Activated naive CD4-positive, alpha-beta T cell treated with anti-CD3 and anti-CD28 coated beads, Interleukin-2, amount 50 U/mL, for 72 hours (primary cell): ENCODE data around the gene TNS3. TPM values are rescaled to one million over a fixed set of nuclear protein-coding genes. Genes with fewer than 3 reads are reported as not detected.

Experiments used
- ATAC-seq, 2 donors: fragments of 150-1000 bp; cut with Tn5 transposase; 2 replicates each; pipeline ENCODE4 v1.10.0; 2021; ENCODE audit warnings: mild to moderate bottlenecking in 2 of 2, moderate library complexity in 2 of 2
- DNase-seq, 2 donors: peaks; one replicate each; pipeline ENCODE4 v3.0.0; 2021 to 2022; ENCODE audit warnings: low spot score in 2 of 2
- H3K27ac Mint-ChIP-seq, 2 donors: one replicate each; pipeline ENCODE4 v1.8.0; 2022; ENCODE audit warnings: mild to moderate bottlenecking in 2 of 2, mixed read lengths in 2 of 2
- H3K36me3 Mint-ChIP-seq, 2 donors: one replicate each; pipeline ENCODE4 v1.8.0; 2022; ENCODE audit warnings: mixed read lengths in 2 of 2
- H3K9me3 Mint-ChIP-seq, 2 donors: one replicate each; pipeline ENCODE4 v1.8.0; 2022; ENCODE audit warnings: mixed read lengths in 2 of 2
- total RNA-seq, 2 donors: library from RNA; stranded (reverse); gene quantifications; one replicate each; pipeline ENCODE4 v1.2.3, GENCODE V29; 2022

TNS3 gene
- total RNA-seq, 2 donors from 2014 or later: 0.23 to 1.7 TPM

DNA sequence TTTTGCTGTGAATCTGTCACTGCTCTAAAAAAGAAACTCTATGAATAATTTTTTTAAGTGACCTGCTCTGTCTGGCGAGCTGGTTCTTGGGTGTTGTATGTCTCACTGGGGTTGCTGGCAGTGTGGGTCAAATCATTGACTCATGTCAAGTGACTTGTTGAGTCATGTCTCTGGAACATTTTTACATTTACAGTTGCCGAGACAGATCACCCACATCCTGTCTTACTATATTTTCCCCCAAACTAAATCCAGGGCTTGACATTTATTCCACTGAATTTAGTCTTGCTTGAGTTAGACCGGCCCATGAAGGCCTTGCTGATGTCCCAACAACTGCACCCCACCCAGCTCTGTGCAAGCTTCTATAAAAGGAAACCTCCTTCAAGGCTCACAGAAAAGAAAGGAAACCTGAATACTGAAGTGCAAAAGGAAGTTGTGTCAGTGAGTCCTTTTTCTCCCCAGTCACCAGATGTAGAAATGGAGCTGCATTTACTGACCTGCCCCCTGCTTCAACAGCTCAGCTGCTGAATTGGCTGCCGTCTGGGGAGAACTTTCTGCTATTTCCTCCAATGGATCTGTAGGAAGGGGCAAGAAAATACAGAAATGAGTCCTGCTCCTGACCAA, 290.3 kb downstream of the TNS3 start:
- ATAC-seq (peak; percentile 90 to 95), DNase-seq (peak in 1 of 2 donors; percentile 22)
- Mint-ChIP-seq H3K9me3 (no peaks in the 10 kb centered on the region), H3K27ac (peak overlapping the region; percentile 46 to 83), H3K36me3 (no peaks in the 10 kb centered on the region)

DNA sequence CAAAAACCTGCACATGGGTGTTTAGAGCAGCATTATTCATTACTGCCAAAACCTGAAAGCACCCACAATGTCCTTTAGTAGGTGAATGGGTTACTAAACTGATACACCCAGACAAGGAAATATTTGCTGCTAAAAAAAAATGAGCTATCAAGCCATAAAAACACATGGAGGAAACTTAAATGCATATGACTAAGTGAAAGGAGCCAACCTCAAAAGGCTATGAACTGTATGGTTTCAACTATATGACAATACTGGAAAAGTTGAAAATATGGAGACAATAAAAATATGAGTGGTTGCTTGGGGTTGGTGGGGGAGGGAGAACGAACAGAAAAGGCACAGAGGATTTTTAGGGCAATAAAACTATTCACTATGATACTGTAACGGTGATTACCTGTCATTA, 291.0 kb downstream of the TNS3 start:
- no peak for DNase-seq
- Mint-ChIP-seq H3K36me3 (no peaks in the 10 kb centered on the region), H3K9me3 (no peaks in the 10 kb centered on the region), H3K27ac (peak overlapping the region in 1 of 2 donors; percentile 46)
- ATAC-seq: peak; percentile 44 to 62

DNA sequence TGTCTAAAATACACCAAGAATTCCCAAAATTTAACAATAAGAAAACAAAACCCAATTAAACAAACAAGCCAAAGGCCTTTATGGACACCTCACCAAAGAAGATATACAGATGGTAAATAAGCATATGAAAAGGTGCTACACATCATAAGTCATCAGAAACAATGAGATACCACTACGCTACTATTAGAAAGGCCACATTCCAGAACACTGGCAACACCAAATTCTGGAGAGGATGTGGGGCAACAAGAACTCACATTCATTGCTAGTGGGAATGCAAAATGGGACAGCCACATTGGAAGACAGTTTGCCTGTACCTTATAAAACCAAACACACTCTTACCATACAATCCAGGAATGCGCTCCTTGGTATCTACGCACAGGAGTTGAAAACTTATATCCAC, 291.4 kb downstream of the TNS3 start:
- Mint-ChIP-seq H3K9me3 (peaks cover 3 to 4% of the 10 kb centered on the region in 2 donors), H3K27ac (peak overlapping the region in 1 of 2 donors; percentile 46), H3K36me3 (peaks cover 2 to 4% of the 10 kb centered on the region in 2 donors)
- ATAC-seq (no peak), DNase-seq (no peak)

DNA sequence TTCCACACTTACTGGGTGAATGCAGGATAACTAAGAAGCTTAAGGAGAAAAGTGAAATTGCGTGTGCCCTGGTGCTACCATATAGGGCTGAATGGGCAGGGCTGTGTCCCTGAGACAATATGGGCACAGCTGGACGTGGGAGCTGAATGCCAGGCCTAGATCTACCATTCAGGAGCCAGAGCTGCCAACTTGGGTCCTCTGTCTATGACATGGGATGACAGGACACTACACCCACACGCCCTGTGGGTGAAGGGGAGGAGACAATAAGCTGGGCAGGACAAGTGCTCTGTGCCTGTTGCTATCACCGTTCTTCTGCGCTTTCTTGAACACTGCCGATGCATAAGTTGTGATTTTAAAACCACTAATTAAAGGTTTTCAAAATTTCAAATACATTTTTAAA, 293.9 kb downstream of the TNS3 start:
- ATAC-seq (no peak), DNase-seq (no peak)
- Mint-ChIP-seq H3K27ac (no peak overlapping the region), H3K9me3 (peaks cover 6 to 7% of the 10 kb centered on the region in 2 donors), H3K36me3 (peaks cover 6% of the 10 kb centered on the region in 2 donors)

DNA sequence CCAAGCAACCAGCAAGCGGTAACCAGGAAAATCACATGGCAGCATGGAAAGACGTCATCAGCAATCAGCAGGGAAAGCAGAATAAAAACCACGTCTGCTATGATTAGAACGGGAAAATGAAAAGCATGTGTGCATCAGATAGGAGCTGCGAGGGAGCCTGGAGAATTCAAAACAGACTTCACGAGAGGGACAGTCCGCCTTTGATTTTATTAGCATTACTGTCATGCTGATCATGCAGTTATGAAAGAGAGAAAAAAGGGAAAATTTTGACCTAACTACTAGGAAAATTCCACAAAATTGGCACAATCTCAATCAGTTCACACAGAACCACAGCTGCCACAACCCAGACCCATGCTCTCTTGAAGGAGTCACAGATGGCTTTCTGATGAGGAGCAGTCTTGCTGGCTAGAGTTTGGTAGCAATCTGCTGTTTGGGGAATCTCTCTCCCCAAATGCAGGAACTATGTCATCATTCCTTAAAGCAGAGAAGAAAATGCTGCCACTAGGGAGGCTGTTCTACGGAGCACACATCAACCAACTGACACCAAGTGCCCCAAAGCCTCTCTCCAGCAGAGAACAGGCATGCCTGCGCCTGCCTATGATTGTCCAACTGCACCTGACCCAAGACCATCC, 295.9 kb downstream of the TNS3 start:
- no peak overlapping the region for H3K27ac Mint-ChIP-seq
- ATAC-seq (no peak), DNase-seq (no peak)
- H3K9me3 Mint-ChIP-seq: peaks cover 6 to 7% of the 10 kb centered on the region in 2 donors
- H3K36me3 Mint-ChIP-seq: peaks cover 6 to 15% of the 10 kb centered on the region in 2 donors

DNA sequence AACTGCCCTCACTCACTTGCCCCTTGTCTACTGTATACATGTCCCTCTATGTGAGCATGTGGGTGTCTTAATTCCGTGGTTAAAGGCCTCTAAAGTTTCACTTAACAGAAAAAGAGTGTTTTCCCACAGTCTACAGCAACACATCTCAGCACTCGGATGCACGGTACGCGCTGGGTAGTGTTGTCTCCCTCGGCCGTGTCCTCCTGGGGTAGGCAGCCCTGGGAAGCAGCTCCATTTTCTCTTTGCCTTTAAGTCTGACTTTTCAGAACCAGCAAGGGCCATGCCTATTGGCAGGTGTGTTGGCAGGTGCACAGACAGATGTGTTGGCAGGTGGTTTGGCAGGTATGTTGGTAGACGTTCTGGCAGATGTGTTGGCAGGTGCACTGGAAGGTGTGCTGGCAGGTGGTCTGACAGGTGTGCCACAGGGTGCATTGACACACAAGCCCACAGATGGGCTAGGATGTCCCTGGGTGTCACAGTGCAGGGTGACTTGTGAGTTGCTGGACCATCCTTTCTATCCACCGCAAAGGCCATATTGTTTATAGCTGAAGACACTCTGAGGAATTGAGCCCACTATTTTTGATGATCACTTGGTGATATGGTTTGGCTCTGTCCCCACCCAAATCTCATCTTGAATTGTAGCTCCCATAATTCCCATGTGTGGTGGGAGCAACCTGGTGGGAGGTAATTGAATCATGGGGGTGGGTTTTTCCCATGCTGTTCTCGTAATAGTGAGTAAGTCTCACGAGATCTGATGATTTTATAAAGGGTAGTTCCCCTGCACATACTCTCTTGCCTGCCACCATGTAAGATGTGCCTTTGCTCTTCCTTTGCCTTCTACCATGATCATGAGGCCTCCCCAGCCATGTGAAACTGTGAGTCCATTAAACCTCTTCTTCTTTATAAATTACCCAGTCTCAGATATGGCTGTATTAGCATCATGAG, 296.9 kb downstream of the TNS3 start:
- Mint-ChIP-seq H3K27ac (no peak overlapping the region), H3K36me3 (peaks cover 6 to 15% of the 10 kb centered on the region in 2 donors), H3K9me3 (peaks cover 6 to 7% of the 10 kb centered on the region in 2 donors)
- DNase-seq (no peak), ATAC-seq (no peak)

DNA sequence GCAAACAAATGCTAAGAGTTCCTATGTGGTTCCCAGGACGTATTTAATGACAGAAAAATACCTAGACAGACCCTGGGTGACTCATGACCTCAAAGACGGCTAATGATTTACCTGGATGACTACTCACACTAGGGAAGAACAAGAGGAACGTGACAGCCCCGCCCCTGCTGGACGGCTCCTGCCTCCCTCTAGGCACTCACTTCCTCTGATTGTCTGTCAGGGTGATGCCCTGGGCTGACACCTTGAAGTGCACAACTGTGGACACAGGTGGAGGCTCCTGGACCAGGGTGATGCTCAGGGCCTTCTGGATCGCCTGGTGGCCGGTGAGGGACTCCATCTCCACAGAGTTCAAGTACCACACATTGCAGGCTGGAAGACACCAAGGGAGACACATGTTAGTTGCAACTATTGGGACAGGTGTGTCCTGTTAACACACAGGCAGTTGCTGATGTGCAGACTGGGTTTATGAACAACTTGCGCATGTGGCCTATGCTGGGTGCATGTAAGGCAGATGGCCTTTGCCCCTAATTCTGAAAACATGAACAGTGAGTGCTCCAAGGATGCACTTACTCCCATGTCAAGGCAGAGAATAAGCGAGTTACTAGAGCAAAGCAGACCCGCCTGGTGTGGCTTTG, 298.3 kb downstream of the TNS3 start:
- Mint-ChIP-seq H3K36me3 (peaks cover 6 to 15% of the 10 kb centered on the region in 2 donors), H3K9me3 (peaks cover 6 to 7% of the 10 kb centered on the region in 2 donors), H3K27ac (no peak overlapping the region)
- DNase-seq (no peak), ATAC-seq (no peak)

DNA sequence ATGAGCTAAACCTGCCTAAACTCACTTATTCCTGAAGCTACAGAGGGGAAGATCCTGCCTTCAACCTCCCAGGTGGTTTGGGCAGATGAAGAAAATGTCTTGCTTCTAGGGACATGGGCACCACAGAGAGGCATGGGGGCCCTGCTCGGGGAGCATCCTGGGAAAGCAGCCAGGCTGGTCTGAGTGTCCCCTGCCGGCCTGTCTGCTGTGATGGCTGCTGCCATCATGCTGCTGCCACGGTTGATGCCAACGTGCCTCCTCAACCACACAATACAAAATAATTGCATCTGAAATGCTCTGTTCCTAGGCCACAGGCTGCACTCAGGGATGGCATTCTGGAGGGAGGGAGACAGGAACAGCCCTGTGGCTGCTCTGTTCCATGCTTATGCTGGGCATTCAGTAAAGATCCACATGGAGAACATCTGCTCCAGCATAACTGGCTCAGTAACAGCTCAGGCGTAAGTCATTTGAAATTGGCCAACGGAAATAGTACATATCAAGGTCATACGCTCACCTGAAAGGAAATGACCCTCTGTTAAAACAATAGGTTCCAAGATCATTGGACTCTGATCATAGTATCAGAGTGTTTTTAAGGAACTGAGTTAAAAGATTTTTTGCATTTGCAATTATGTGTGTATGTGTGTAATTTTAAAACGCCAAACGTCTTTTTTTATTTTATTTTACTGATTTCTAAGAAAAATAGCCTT, 299.0 kb downstream of the TNS3 start:
- no peak for ATAC-seq
- peaks cover 6 to 15% of the 10 kb centered on the region in 2 donors for H3K36me3 Mint-ChIP-seq
- no peak for DNase-seq

DNA sequence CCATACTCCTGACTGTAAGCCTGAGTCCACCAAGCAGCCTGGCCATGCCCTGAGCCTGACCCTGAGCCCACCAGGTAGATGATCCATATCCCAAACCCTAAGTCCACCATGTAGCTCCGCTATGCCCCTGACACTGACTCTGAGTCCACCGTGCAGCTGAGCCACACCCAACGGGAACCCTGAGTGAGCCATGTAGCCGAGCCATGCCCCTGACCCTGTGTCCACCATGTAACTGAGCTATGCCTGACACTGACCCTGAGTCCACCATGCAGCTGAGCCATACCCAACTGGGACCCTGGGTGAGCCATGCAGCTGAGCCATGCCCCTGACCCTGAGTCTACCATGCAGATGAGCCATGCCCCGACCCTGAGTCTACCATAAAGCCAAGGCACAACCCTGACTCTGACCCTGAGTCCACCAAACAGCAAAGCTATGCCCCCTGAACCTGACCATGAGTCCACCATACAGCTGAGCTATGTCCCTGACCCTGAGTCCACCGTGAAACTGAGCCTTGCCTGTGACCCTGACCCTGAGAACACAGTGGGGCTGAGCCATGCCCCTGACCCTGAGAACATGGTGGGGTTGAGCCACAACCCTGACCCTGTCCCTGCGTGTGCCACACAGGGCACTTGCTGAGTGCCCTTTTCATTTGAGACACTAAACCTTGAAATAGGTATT, 299.8 kb downstream of the TNS3 start:
- Mint-ChIP-seq H3K36me3 (peaks cover 6 to 15% of the 10 kb centered on the region in 2 donors), H3K27ac (peak overlapping the region in 1 of 2 donors; percentile 36), H3K9me3 (peaks cover 6 to 7% of the 10 kb centered on the region in 2 donors)
- ATAC-seq: no peak
- DNase-seq: no peak

More for the DNA sequence above, 299.0 kb downstream of the TNS3 start:
- Mint-ChIP-seq H3K9me3 (peaks cover 6 to 7% of the 10 kb centered on the region in 2 donors), H3K27ac (no peak overlapping the region)

DNA sequence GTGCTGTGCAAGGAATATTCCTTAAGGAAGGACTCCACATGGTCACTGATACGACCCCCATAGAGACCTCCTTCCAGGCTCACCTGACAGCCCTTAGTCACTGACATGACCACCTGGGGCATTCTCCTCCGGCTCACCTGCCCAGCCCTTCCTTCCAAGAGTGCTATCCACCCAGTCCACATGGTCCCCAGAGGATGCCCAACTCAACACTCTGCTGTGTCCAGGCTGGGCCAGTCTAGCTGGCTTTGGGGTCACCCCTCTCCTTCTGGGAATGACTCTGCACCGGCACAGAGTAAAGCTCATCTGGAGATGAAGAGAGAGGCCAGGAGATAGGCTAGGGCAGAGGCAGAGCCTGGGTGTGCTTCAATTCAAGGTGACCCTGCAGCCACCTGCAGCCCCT, 300.8 kb downstream of the TNS3 start:
- DNase-seq (no peak), ATAC-seq (no peak)
- Mint-ChIP-seq H3K9me3 (peaks cover 6 to 7% of the 10 kb centered on the region in 2 donors), H3K36me3 (peaks cover 6 to 15% of the 10 kb centered on the region in 2 donors), H3K27ac (no peak overlapping the region)

DNA sequence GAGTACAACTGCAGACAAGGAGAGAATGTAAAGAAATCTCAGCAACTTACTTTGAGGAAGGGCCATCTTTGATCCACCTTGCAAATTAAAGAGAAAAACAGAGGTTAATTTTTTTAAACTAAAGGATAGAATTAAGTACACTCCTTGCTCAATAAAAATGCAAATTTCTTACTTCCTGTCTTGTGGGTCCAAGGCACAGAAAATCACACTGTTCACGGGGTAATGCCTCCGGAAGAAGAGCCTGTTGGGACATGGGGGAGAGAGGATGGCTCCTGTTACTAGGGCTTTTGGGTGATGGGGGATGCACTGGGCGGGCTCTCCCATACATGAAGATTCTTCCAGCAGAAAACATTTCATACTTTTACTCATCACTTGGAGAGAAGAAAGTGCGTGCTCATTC, 301.8 kb downstream of the TNS3 start:
- Mint-ChIP-seq H3K36me3 (peaks cover 0 to 10% of the 10 kb centered on the region in 2 donors), H3K27ac (no peak overlapping the region), H3K9me3 (no peaks in the 10 kb centered on the region)
- DNase-seq: no peak
- ATAC-seq: no peak

DNA sequence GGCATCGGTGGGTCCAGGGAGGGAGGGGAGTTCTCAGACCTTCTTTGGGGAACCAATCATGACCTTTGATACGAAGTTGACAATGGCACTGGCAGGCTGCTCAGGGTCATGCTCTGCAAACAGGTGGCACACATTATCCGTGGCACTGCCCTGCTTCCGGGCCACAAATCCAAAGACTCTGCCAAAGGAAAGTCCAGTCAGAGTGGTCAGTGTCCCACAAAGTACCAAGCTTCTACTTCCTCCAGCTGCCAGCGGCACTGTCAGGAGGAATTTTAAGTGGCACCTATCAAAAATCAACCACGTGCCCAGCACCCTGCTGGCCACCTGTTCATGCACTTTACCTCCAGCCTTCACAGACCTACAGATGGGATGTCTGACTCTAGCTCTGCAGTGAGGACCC, 303.9 kb downstream of the TNS3 start:
- no peak overlapping the region for H3K27ac Mint-ChIP-seq

DNA sequence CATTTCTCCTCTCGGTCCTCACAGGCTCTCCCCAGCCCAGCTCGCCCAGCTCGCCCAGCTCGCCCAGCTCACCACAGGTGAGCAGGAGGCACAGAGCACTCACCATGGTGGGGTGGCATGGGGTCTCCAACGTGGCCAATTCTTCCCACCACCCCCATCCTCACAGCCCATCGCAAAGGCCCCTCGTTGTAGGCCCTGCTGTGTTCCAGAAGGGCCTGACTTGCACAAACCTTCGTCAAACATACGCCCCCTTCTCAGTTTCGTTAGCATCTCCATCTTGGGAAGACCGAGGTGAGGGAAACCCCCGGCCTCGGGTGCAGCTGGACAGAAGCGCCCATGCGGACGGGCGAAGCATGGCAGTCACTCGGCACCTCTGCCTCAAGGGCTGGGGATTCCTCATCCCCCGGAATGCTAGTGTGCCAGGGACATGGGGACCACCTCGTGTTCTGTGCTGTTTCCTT, 304.6 kb downstream of the TNS3 start:
- ATAC-seq: no peak
- Mint-ChIP-seq H3K36me3 (peaks cover 0 to 6% of the 10 kb centered on the region in 2 donors), H3K9me3 (no peaks in the 10 kb centered on the region), H3K27ac (no peak overlapping the region)
- no peak for DNase-seq

More for the DNA sequence above, 303.9 kb downstream of the TNS3 start:
- ATAC-seq: no peak
- DNase-seq: no peak
- no peaks in the 10 kb centered on the region for H3K9me3 Mint-ChIP-seq
- H3K36me3 Mint-ChIP-seq: peaks cover 0 to 10% of the 10 kb centered on the region in 2 donors

DNA sequence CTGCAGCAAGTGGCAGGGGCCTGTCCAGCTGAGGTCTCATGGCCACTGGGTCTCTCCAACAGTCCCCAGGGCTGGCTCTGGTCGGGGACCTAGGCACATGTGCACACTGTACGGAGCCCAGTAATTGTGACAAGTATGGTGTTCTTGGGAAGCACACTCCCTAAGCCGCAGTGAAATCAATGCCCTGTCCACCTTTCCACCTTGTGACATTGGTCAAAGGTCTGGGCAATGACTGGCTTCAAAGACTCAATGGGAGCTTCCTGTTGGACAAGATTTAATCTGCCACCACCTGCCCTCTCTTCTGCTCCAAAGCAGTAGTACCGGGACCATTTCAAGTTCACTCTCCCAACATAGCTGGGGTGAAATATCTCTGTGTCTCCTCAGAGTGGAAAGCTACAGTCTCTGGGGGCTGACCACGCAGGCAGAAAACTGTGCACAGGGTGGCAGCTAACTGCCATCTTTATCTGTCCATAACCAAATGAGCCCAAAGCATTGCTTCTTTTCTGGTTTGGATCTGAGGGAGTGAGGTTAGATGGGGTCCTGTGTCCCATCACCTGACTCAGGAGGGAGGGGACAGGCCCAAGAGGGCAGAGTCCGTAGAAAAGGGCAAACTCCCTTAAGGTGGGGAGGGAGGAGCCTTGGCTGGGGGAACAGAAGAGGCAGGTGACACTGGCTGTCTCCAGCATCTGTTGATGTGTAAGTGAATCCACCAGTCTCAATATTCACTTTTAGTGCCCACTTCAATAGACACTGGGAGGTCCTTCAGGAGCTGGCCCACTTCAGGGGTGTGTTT, 307.7 kb downstream of the TNS3 start:
- H3K9me3 Mint-ChIP-seq: peaks cover 6 to 14% of the 10 kb centered on the region in 2 donors
- H3K36me3 Mint-ChIP-seq: no peaks in the 10 kb centered on the region
- ATAC-seq: no peak
- no peak for DNase-seq
- no peak overlapping the region for H3K27ac Mint-ChIP-seq

DNA sequence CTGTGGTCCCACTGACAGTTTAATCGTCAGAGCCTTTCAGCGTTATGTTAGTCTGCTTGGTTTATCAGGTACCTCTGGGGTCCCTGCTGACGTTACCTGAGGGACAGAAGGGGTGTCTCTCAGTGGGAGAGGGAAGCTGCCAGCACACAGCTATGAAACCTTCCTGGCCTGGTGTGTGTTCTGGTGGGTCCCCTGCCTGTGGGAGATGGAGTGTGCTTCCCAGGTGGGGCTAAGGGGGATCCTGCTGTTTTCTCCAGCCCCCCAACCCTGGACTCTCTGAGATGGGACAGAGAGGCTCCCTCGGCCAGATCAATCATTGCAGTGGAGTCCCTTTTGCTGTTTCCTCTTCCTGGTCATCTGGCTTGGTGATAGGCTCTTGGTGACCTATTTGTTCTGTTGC, 308.8 kb downstream of the TNS3 start:
- no peaks in the 10 kb centered on the region for H3K36me3 Mint-ChIP-seq
- no peak for ATAC-seq
- DNase-seq: no peak
- H3K9me3 Mint-ChIP-seq: peaks cover 6 to 14% of the 10 kb centered on the region in 2 donors
- H3K27ac Mint-ChIP-seq: no peak overlapping the region
